ENCODE data around the gene SDK2. TPM values are rescaled to one million over a fixed set of nuclear protein-coding genes. Genes with fewer than 3 reads are reported as not detected.

Gene SDK2
- total RNA-seq, 1 donor from 2014 or later: 12.3 TPM

- TF ChIP-seq CTCF (IDR thresholded peaks at IDR 0.05; ENCODE audit: partially characterized antibody, unreplicated experiment): no peak
- H3K27me3 Mint-ChIP-seq (ENCODE audit: unreplicated experiment): peaks cover 7% of the 10 kb centered on the region
- H3K36me3 Mint-ChIP-seq (ENCODE audit: unreplicated experiment): peaks cover 12% of the 10 kb centered on the region
- no peak for DNase-seq
- no peak overlapping the region for H3K27ac Mint-ChIP-seq (ENCODE audit: unreplicated experiment)
- H3K4me3 Mint-ChIP-seq (ENCODE audit: unreplicated experiment): no peak overlapping the region
- peaks cover 28% of the 10 kb centered on the region for H3K4me1 Mint-ChIP-seq (ENCODE audit: low read depth, unreplicated experiment)
- peaks cover 11% of the 10 kb centered on the region for H3K9me3 Mint-ChIP-seq (ENCODE audit: unreplicated experiment)
Observed at GRCh38 chr17:73621685-73622084, 22.6 kb downstream of the SDK2 start.

DNA sequence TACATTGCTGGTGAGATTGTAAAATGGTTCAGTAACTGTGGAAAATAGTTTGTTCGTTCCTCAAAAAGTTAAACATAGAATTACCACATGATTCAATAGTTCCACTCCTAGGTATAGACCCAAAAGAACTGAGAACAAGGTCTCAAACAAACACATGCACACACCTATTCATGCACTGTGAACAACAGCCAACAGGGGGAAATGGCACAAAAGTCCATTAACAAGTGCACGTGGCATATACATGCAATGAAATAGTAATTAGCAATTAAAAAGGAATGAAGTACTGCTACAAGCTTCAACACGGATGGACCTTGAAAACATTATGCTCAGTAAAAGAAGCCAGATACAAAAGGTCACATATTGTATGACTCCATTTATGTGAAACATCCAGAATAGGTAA lies 23.8 kb downstream of the SDK2 start:
- peaks cover 40% of the 10 kb centered on the region for H3K4me1 Mint-ChIP-seq (ENCODE audit: low read depth, unreplicated experiment)
- peak; percentile 29 for TF ChIP-seq CTCF (IDR thresholded peaks at IDR 0.05; ENCODE audit: partially characterized antibody, unreplicated experiment)
- H3K4me3 Mint-ChIP-seq (ENCODE audit: unreplicated experiment): no peak overlapping the region
- H3K36me3 Mint-ChIP-seq (ENCODE audit: unreplicated experiment): peaks cover 12% of the 10 kb centered on the region
- no peak overlapping the region for H3K27ac Mint-ChIP-seq (ENCODE audit: unreplicated experiment)
- H3K27me3 Mint-ChIP-seq (ENCODE audit: unreplicated experiment): peaks cover 9% of the 10 kb centered on the region
- DNase-seq: no peak
- peaks cover 16% of the 10 kb centered on the region for H3K9me3 Mint-ChIP-seq (ENCODE audit: unreplicated experiment)

DNA sequence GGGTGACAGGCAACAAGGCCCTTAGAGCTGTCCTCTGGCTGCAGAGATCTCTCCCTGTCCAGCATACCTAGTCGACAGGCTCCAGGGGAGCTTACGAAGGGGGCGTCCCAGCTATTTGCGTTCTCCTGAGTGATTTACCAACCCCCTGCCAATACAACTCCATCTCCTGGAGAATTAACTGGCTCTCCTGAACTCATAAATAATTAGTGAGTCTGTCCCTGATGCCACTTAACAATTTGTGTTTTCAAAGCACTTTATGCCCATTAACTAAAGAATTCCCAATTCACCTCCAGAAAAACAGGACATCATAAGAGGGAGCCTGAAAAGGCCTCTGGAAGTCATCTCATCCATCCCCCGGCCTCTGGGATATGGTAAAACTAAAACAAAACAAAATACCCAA lies 26.7 kb downstream of the SDK2 start:
- Mint-ChIP-seq H3K4me3 (ENCODE audit: unreplicated experiment) (peak overlapping the region; percentile 14), H3K27me3 (ENCODE audit: unreplicated experiment) (peaks cover 6% of the 10 kb centered on the region), H3K27ac (ENCODE audit: unreplicated experiment) (peak overlapping the region; percentile 30), H3K4me1 (ENCODE audit: low read depth, unreplicated experiment) (peaks cover 34% of the 10 kb centered on the region), H3K9me3 (ENCODE audit: unreplicated experiment) (peaks cover 18% of the 10 kb centered on the region), H3K36me3 (ENCODE audit: unreplicated experiment) (peaks cover 12% of the 10 kb centered on the region)
- DNase-seq: no peak
- TF ChIP-seq CTCF (IDR thresholded peaks at IDR 0.05; ENCODE audit: partially characterized antibody, unreplicated experiment): no peak

- no peak for TF ChIP-seq CTCF (IDR thresholded peaks at IDR 0.05; ENCODE audit: partially characterized antibody, unreplicated experiment)
- peak overlapping the region; percentile 16 for H3K4me3 Mint-ChIP-seq (ENCODE audit: unreplicated experiment)
- H3K27me3 Mint-ChIP-seq (ENCODE audit: unreplicated experiment): peaks cover 4% of the 10 kb centered on the region
- H3K27ac Mint-ChIP-seq (ENCODE audit: unreplicated experiment): no peak overlapping the region
- H3K36me3 Mint-ChIP-seq (ENCODE audit: unreplicated experiment): peaks cover 12% of the 10 kb centered on the region
- H3K4me1 Mint-ChIP-seq (ENCODE audit: low read depth, unreplicated experiment): peaks cover 34% of the 10 kb centered on the region
- H3K9me3 Mint-ChIP-seq (ENCODE audit: unreplicated experiment): peaks cover 18% of the 10 kb centered on the region
- no peak for DNase-seq
Observed at GRCh38 chr17:73616873-73617404, 27.3 kb downstream of the SDK2 start.

DNA sequence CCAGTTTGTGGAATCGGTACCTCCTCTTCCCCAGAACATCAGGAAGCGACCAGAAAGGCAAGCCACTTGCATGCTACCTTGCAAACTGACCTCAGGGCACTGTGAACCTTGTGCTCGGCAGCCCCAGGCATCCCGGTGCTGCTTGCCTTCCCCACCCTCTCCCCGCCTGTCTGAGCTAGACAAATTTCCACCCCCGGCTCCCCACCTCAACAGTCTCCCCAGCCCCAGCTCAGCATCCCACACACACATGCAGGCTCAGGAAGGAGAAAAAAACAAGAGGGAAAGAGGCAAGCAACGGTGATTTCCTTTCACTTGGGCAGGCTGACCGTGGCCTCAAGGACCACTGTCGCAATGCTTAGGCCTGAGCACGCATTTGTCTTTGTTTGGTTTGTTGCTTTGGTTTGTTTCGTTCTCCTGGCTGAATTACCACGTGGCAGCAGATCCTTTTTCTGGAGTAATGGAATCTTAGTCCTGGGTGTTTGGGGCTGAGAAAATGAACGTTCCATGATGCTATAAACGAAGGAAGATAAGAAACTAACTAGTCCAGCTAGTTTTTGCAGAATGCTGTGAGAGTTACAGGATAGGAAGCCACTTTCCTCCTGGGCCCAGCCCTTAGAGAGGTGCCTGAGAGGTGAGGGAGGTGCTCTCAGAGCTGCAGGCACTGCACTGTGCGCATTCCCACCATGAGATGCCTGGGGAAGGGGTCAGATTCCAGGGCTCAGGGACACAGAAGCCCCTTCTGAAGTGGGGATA lies 27.9 kb downstream of the SDK2 start:
- Mint-ChIP-seq H3K9me3 (ENCODE audit: unreplicated experiment) (peaks cover 18% of the 10 kb centered on the region), H3K27me3 (ENCODE audit: unreplicated experiment) (peaks cover 4% of the 10 kb centered on the region), H3K4me1 (ENCODE audit: low read depth, unreplicated experiment) (peaks cover 34% of the 10 kb centered on the region), H3K36me3 (ENCODE audit: unreplicated experiment) (peaks cover 12% of the 10 kb centered on the region), H3K27ac (ENCODE audit: unreplicated experiment) (peak overlapping the region; percentile 26), H3K4me3 (ENCODE audit: unreplicated experiment) (peak overlapping the region; percentile 16)
- TF ChIP-seq CTCF (IDR thresholded peaks at IDR 0.05; ENCODE audit: partially characterized antibody, unreplicated experiment): no peak
- DNase-seq: no peak

All from glutamatergic neuron (in vitro differentiated cells).